ENCODE measurements around the gene TNFSF8. TPM values are rescaled to one million over a fixed set of nuclear protein-coding genes. Genes with fewer than 3 reads are reported as not detected.

Gene TNFSF8, protein sequence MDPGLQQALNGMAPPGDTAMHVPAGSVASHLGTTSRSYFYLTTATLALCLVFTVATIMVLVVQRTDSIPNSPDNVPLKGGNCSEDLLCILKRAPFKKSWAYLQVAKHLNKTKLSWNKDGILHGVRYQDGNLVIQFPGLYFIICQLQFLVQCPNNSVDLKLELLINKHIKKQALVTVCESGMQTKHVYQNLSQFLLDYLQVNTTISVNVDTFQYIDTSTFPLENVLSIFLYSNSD
- total RNA-seq = not detected in 2 replicates

DNA sequence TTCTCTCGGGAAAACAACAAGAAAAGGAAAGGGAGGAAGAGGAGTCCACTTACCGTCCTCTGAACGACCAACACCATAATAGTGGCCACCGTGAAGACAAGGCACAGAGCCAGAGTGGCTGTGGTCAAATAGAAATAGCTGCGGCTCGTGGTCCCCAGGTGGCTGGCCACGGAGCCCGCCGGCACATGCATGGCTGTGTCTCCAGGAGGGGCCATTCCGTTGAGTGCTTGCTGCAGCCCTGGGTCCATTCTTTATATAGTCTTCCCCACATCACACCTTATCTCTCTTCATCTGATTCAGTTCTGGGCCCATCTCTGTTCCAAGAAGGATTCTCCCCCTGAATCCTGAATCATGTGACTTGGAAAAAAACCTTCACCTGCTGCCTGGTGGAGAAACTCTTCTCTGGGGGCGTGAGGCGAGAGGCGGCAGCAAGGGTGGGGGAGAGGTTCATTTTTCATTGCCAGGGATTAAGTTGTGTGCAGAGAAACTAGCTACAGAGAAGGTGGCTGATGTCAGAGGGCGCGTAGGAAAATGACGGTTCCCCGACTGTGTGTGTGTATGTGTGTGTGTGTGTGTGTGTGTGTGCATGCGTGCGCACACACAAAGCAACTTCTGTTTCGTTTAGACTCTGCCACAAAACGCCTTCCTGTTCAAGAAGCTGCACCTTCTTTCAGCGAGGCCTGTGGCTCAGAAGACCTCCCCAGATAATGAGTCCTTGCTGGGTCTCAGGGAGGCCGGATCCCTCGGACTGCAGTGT is at the start of gene TNFSF8:
Gene TNFSF8, minus strand, starts transcription at position 536 of the 757 bp plus-strand sequence. Its CDS starts 288 bp downstream, at position 248.
- no peak for DNase-seq (ENCODE audit: low read depth)
- H3K4me3 ChIP-seq (ENCODE audit: low read depth, low read length) = no peak within 1 kb of the TSS
- TF ChIP-seq, protein P1, sequence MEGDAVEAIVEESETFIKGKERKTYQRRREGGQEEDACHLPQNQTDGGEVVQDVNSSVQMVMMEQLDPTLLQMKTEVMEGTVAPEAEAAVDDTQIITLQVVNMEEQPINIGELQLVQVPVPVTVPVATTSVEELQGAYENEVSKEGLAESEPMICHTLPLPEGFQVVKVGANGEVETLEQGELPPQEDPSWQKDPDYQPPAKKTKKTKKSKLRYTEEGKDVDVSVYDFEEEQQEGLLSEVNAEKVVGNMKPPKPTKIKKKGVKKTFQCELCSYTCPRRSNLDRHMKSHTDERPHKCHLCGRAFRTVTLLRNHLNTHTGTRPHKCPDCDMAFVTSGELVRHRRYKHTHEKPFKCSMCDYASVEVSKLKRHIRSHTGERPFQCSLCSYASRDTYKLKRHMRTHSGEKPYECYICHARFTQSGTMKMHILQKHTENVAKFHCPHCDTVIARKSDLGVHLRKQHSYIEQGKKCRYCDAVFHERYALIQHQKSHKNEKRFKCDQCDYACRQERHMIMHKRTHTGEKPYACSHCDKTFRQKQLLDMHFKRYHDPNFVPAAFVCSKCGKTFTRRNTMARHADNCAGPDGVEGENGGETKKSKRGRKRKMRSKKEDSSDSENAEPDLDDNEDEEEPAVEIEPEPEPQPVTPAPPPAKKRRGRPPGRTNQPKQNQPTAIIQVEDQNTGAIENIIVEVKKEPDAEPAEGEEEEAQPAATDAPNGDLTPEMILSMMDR (IDR thresholded peaks at IDR 0.05; ENCODE audit: insufficient read depth, low read depth, low read length) = no peak

DNA sequence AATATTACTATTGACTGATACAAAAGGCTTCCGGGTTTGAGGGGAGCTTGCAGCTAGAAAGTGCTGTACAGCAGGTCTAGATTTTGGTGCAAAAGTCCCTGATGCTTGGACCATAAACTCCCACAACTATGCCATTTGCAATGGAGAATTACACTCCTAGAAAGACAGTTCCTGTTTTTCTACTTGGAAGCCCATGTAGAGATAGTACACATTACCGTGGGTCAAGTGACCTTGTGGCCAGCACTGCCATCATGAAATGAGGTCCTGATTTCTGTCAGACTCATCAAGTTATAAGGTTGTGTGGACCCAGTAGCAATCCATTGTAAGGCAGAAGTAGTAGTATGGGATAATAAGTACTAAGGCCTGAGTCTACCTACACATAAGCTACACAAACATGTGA is 42.8 kb upstream of the TNFSF8 start:
- no peak for DNase-seq (ENCODE audit: low read depth)
- TF ChIP-seq, protein P1 (IDR thresholded peaks at IDR 0.05; ENCODE audit: insufficient read depth, low read depth, low read length) = no peak
- H3K4me3 ChIP-seq (ENCODE audit: low read depth, low read length) = no peak overlapping the region

DNA sequence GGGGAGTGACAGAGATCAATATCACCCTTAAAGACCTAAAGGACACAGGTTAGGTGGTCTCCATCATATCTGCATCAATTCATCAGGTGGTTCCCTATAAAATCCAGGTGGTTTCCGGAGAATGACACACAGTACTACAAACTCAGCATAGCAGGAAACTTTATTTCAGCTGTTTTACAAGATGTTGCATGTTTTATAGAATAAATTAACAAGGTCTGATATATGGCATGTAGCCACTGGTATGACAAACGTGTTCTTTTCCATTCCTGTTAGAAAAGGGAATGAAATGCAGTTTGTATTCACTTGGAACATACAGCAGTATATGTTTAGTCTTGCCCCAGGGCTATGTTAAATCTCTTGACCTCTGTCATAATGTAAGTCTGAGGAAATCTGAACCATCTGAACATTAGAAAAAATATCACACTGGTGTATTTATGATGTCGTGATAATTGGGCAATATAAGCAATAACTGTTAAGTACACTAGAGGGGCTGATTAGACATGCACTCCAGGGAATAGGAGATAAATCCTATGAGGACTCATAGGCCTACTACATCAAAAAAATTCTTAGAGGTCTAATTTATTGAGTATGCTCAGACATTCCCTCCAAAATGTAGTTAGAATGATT is 42.2 kb upstream of the TNFSF8 start:
- TF ChIP-seq, protein P1 (IDR thresholded peaks at IDR 0.05; ENCODE audit: insufficient read depth, low read depth, low read length) = no peak
- DNase-seq (ENCODE audit: low read depth) = no peak
- no peak overlapping the region for H3K4me3 ChIP-seq (ENCODE audit: low read depth, low read length)

DNA sequence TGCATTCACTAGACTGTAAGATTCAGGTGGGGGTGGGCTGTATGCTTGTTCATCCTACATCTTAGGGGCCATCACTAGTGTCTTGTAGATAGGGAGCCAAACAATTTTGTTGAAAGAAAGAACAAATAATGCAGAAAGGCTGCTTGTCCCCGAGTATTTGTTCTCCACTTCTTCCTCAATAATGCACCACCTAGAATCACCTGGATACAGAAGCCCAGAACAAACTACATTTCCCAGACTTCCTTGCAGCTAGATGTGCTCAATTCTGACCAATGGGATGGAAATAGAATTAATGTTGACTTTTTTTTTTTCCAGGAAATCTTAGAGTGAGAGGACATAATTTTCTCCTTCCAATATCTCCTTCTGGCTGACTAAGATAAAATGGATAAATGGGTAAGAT is 38.9 kb upstream of the TNFSF8 start:
- TF ChIP-seq, protein P1 (IDR thresholded peaks at IDR 0.05; ENCODE audit: insufficient read depth, low read depth, low read length) = no peak
- no peak overlapping the region for H3K4me3 ChIP-seq (ENCODE audit: low read depth, low read length)
- no peak for DNase-seq (ENCODE audit: low read depth)

DNA sequence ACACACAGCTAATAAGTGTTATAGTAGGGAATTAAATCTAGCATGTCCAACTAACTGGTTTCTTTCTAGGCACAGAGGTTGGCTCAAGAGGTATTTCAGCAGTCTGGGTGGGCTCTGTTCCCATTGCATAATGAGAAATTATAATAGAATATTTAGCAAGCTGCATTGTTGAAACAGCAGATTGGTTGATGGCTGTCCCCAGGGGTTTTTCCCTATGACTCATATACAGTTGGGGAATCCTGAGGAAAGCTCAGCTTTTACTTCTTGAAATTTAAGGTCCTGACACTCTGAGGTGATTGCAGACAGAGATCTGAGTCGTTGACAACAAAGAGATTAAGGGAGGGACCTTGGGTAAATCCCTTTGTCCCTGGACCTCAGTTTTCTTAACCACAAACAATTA is 38.3 kb upstream of the TNFSF8 start:
- no peak overlapping the region for H3K4me3 ChIP-seq (ENCODE audit: low read depth, low read length)
- TF ChIP-seq, protein P1 (IDR thresholded peaks at IDR 0.05; ENCODE audit: insufficient read depth, low read depth, low read length) = no peak
- DNase-seq (ENCODE audit: low read depth) = peak; percentile 31

DNA sequence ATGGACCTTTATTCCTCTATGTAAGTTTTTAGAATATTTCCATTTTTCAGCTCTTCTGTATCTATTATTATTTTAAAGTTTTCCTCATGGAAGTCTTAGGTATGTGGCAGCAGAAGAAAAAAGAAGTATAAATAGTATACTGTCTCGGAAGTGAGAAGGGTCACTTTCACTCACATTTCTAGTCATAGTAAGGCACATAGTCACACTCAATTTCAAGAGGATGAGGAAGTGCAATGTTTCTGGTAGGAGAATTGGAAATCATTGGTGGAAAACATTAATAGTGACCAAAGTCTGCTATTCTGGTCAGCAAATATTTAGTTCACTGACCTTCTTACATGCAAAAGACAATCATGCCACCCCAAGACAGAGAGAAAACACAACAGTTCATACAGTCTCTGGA is 35.2 kb upstream of the TNFSF8 start:
- DNase-seq (ENCODE audit: low read depth) = no peak
- H3K4me3 ChIP-seq (ENCODE audit: low read depth, low read length) = no peak overlapping the region
- TF ChIP-seq, protein P1 (IDR thresholded peaks at IDR 0.05; ENCODE audit: insufficient read depth, low read depth, low read length) = no peak
